Measurements from ENCODE around the gene NCKAP1.
A peak's percentile ranks its signal among the peaks of the same experiment; 100 is the strongest.
"Not testable (repeated sequence)": the region's sequence is repeated elsewhere in the genome, so short reads cannot be mapped to it uniquely, and the experiment has no call there.

NCKAP1 gene

GRCh38 chr2:182885771-182886170 lies 152.5 kb downstream of the NCKAP1 start:
- Histone ChIP-seq H3K27me3 (replicated peaks; ENCODE audit: control insufficient read depth, insufficient read depth, low read length) (no peaks in the 10 kb centered on the region), H3K36me3 (ENCODE audit: control insufficient read depth, insufficient read depth, low read length) (no peaks in the 10 kb centered on the region), H3K4me3 (replicated peaks; ENCODE audit: low read depth, low read length) (no peak overlapping the region)
- TF ChIP-seq CTCF (IDR thresholded peaks at IDR 0.05; ENCODE audit: insufficient read depth, low read length, poor library complexity, severe bottlenecking), result no peak
- DNase-seq (ENCODE audit: extremely low read depth, insufficient read length), result no peak

GRCh38 chr2:182883451-182883850 lies 154.8 kb downstream of the NCKAP1 start:
- no peak for DNase-seq (ENCODE audit: extremely low read depth, insufficient read length)
- TF ChIP-seq CTCF (IDR thresholded peaks at IDR 0.05; ENCODE audit: insufficient read depth, low read length, poor library complexity, severe bottlenecking), result no peak
- H3K4me3 ChIP-seq (replicated peaks; ENCODE audit: low read depth, low read length), result no peak overlapping the region
- H3K27me3 ChIP-seq (replicated peaks; ENCODE audit: control insufficient read depth, insufficient read depth, low read length), result no peaks in the 10 kb centered on the region
- no peaks in the 10 kb centered on the region for H3K36me3 ChIP-seq (ENCODE audit: control insufficient read depth, insufficient read depth, low read length)

- not testable (repeated sequence) for H3K27me3 ChIP-seq (replicated peaks; ENCODE audit: control insufficient read depth, insufficient read depth, low read length); H3K4me3 ChIP-seq (replicated peaks; ENCODE audit: low read depth, low read length); DNase-seq (ENCODE audit: extremely low read depth, insufficient read length); H3K36me3 ChIP-seq (ENCODE audit: control insufficient read depth, insufficient read depth, low read length)
Measured at GRCh38 chr2:182880100-182880499, 158.2 kb downstream of the NCKAP1 start.

- not testable (repeated sequence) for H3K36me3 ChIP-seq (ENCODE audit: control insufficient read depth, insufficient read depth, low read length); H3K27me3 ChIP-seq (replicated peaks; ENCODE audit: control insufficient read depth, insufficient read depth, low read length); H3K4me3 ChIP-seq (replicated peaks; ENCODE audit: low read depth, low read length); DNase-seq (ENCODE audit: extremely low read depth, insufficient read length)
Measured at GRCh38 chr2:182876653-182877052, 161.6 kb downstream of the NCKAP1 start.

GRCh38 chr2:182870227-182870626 lies 168.0 kb downstream of the NCKAP1 start:
- H3K4me3 ChIP-seq (replicated peaks; ENCODE audit: low read depth, low read length), result no peak overlapping the region

GRCh38 chr2:182868054-182868796 lies 170.0 kb downstream of the NCKAP1 start:
- no peak for DNase-seq (ENCODE audit: extremely low read depth, insufficient read length)
- no peak overlapping the region for H3K4me3 ChIP-seq (replicated peaks; ENCODE audit: low read depth, low read length)
- no peak for TF ChIP-seq CTCF (IDR thresholded peaks at IDR 0.05; ENCODE audit: insufficient read depth, low read length, poor library complexity, severe bottlenecking)
- H3K27me3 ChIP-seq (replicated peaks; ENCODE audit: control insufficient read depth, insufficient read depth, low read length), result no peaks in the 10 kb centered on the region; the same call in 1 of the 2 replicates
- no peaks in the 10 kb centered on the region for H3K36me3 ChIP-seq (ENCODE audit: control insufficient read depth, insufficient read depth, low read length)

More at GRCh38 chr2:182870227-182870626, 168.0 kb downstream of the NCKAP1 start:
- Histone ChIP-seq H3K36me3 (ENCODE audit: control insufficient read depth, insufficient read depth, low read length) (no peaks in the 10 kb centered on the region), H3K27me3 (replicated peaks; ENCODE audit: control insufficient read depth, insufficient read depth, low read length) (no peaks in the 10 kb centered on the region; the same call in 1 of the 2 replicates)
- TF ChIP-seq CTCF (IDR thresholded peaks at IDR 0.05; ENCODE audit: insufficient read depth, low read length, poor library complexity, severe bottlenecking), result peak; percentile 53
- no peak for DNase-seq (ENCODE audit: extremely low read depth, insufficient read length)
